Thyroid gland (tissue), 4 donors: ENCODE results near the gene BCL6B.
A peak's percentile ranks its signal among the peaks of the same experiment; 100 is the strongest.
"Not testable (repeated sequence)": the region's sequence is repeated elsewhere in the genome, so short reads cannot be mapped to it uniquely, and the experiment has no call there.

Experiments used
- CTCF ChIP-seq, 6 experiments: fragments of 200-600 bp in 3 of 6; fragments of 450-650 bp in 3 of 6; sonication (generic) in 3 of 6; IDR thresholded peaks; one replicate each; pipeline ENCODE4 v1.5.1; 2016 to 2019; ENCODE audit warnings: antibody characterized with exemption in 6 of 6, mild to moderate bottlenecking in 2 of 6, inconsistent platforms in 1 of 6, moderate library complexity in 1 of 6
- POLR2A ChIP-seq, 2 donors: fragments of 450-650 bp; IDR thresholded peaks; one replicate each; pipeline ENCODE4 v1.6.1; 2017; ENCODE audit warnings: antibody characterized with exemption in 2 of 2, mild to moderate bottlenecking in 2 of 2, moderate library complexity in 1 of 2

- TF ChIP-seq CTCF (IDR thresholded peaks at IDR 0.05), result not testable (repeated sequence)
- TF ChIP-seq POLR2A (IDR thresholded peaks at IDR 0.05), result peak in 1 of 2 donors; percentile 41
Measured at GRCh38 chr17:7046725-7047397, 24.0 kb downstream of the BCL6B start.
